Neutrophil (primary cell): ENCODE data around the gene SLC28A1.
"Not testable (repeated sequence)": the region's sequence is repeated elsewhere in the genome, so short reads cannot be mapped to it uniquely, and the experiment has no call there.

Experiments used
- H3K27ac ChIP-seq: fragments of 200-600 bp; sonication (generic); 2 replicates; pipeline ENCODE4 v1.5.1; 2016; ENCODE audit warnings: mild to moderate bottlenecking, moderate library complexity
- H3K27me3 ChIP-seq: fragments of 200-600 bp; sonication (generic); 2 replicates; pipeline ENCODE4 v1.6.0; 2016; ENCODE audit warnings: mild to moderate bottlenecking
- H3K36me3 ChIP-seq: fragments of 200-600 bp; sonication (generic); 2 replicates; pipeline ENCODE4 v1.5.1; 2017
- H3K4me1 ChIP-seq, 2 experiments: fragments of 200-600 bp in 1 of 2; sonication (generic) in 1 of 2; 1 replicate in 1 of 2; 2 replicates in 1 of 2; pipeline versions ENCODE4 v1.5.1 to v1.6.1; 2013 to 2016; ENCODE audit warnings: low read depth in 1 of 2, low read length in 1 of 2, mild to moderate bottlenecking in 1 of 2, moderate library complexity in 1 of 2; ENCODE audit not compliant: control insufficient read depth in 1 of 2, insufficient read depth in 1 of 2
- H3K4me3 ChIP-seq, 2 experiments: fragments of 200-600 bp in 1 of 2; sonication (generic) in 1 of 2; 1 replicate in 1 of 2; 2 replicates in 1 of 2; pipeline ENCODE4 v1.5.1; 2013 to 2016; ENCODE audit warnings: low read depth in 1 of 2, low read length in 1 of 2, mild to moderate bottlenecking in 1 of 2, moderate library complexity in 1 of 2
- H3K9me3 ChIP-seq: fragments of 200-600 bp; sonication (generic); 2 replicates; pipeline ENCODE4 v1.5.1; 2016
- CTCF ChIP-seq: fragments of 200-600 bp; sonication (generic); IDR thresholded peaks from 2 replicates; pipeline ENCODE4 v1.5.1; 2016; ENCODE audit warnings: antibody characterized with exemption

The SLC28A1 gene

GRCh38 chr15:84983711-84984110 lies 99.2 kb downstream of the SLC28A1 start:
- Histone ChIP-seq H3K4me3 (no peak overlapping the region), H3K4me1 (peaks cover 16 to 20% of the 10 kb centered on the region in 2 experiments), H3K27ac (no peak overlapping the region), H3K36me3 (no peaks in the 10 kb centered on the region), H3K27me3 (peaks cover 31% of the 10 kb centered on the region), H3K9me3 (no peaks in the 10 kb centered on the region)
- no peak for TF ChIP-seq CTCF

GRCh38 chr15:84985158-84985557 lies 100.7 kb downstream of the SLC28A1 start:
- H3K4me1 ChIP-seq: peaks cover 11 to 14% of the 10 kb centered on the region in 2 experiments
- H3K36me3 ChIP-seq: no peaks in the 10 kb centered on the region
- no peak overlapping the region for H3K4me3 ChIP-seq
- no peaks in the 10 kb centered on the region for H3K9me3 ChIP-seq
- peaks cover 16% of the 10 kb centered on the region for H3K27me3 ChIP-seq
- no peak overlapping the region for H3K27ac ChIP-seq
- no peak for TF ChIP-seq CTCF

- Histone ChIP-seq H3K27me3 (peaks cover 12% of the 10 kb centered on the region), H3K4me1 (peaks cover 7 to 19% of the 10 kb centered on the region in 2 experiments)
- not testable (repeated sequence) for H3K9me3 ChIP-seq, H3K27ac ChIP-seq, H3K36me3 ChIP-seq, H3K4me3 ChIP-seq
Observed at GRCh38 chr15:84987351-84987750, 102.9 kb downstream of the SLC28A1 start.

GRCh38 chr15:84987949-84988624 lies 103.6 kb downstream of the SLC28A1 start:
- no peak overlapping the region for H3K27ac ChIP-seq
- no peak for TF ChIP-seq CTCF
- no peaks in the 10 kb centered on the region for H3K36me3 ChIP-seq
- no peaks in the 10 kb centered on the region for H3K9me3 ChIP-seq
- H3K27me3 ChIP-seq: peaks cover 5% of the 10 kb centered on the region
- peaks cover 0 to 12% of the 10 kb centered on the region in 2 experiments for H3K4me1 ChIP-seq
- H3K4me3 ChIP-seq: no peak overlapping the region

- Histone ChIP-seq H3K27me3 (no peaks in the 10 kb centered on the region), H3K4me3 (no peak overlapping the region), H3K4me1 (peaks cover 0 to 10% of the 10 kb centered on the region in 2 experiments), H3K36me3 (no peaks in the 10 kb centered on the region), H3K27ac (no peak overlapping the region), H3K9me3 (no peaks in the 10 kb centered on the region)
- TF ChIP-seq CTCF: no peak
Observed at GRCh38 chr15:84988909-84989644, 104.6 kb downstream of the SLC28A1 start.

- no peaks in the 10 kb centered on the region for H3K36me3 ChIP-seq
- TF ChIP-seq CTCF: no peak
- H3K27ac ChIP-seq: no peak overlapping the region
- H3K4me3 ChIP-seq: no peak overlapping the region
- H3K9me3 ChIP-seq: no peaks in the 10 kb centered on the region
- H3K4me1 ChIP-seq: peaks cover 0 to 10% of the 10 kb centered on the region in 2 experiments
- no peaks in the 10 kb centered on the region for H3K27me3 ChIP-seq
Observed at GRCh38 chr15:84990507-84990906, 106.0 kb downstream of the SLC28A1 start.
